NCI-H2196 (cell line): ENCODE data around the gene CDKL4.
"Not testable (repeated sequence)": the region's sequence is repeated elsewhere in the genome, so short reads cannot be mapped to it uniquely, and the experiment has no call there.

Experiments
- DNase-seq: peaks from one replicate; lab custom pipeline; 2025; ENCODE audit not compliant: unreplicated experiment; lab: John Stamatoyannopoulos, UW

The CDKL4 gene

DNA sequence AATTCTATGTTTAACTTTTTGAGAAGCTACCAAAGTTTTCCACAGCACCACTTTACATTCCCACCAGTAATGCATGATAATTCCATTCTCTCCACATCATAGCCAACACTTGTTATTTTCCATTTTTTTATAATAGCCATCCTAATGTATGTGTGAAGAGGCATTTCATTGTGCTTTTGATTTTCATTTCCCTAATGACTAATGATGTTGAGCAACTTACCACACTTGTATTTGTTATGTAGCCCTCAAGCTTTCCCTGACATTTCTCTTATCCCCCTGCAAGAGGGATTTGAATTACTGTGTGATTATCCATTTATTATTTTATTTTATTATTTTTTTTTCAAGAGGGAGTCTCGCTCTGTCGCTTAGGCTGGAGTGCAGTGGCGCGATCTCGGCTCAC is 99.4 kb downstream of the CDKL4 start:
- DNase-seq, result no peak

- no peak for DNase-seq
These were observed 100.7 kb downstream of the CDKL4 start for GRCh38 chr2:39142904-39143605.

DNA sequence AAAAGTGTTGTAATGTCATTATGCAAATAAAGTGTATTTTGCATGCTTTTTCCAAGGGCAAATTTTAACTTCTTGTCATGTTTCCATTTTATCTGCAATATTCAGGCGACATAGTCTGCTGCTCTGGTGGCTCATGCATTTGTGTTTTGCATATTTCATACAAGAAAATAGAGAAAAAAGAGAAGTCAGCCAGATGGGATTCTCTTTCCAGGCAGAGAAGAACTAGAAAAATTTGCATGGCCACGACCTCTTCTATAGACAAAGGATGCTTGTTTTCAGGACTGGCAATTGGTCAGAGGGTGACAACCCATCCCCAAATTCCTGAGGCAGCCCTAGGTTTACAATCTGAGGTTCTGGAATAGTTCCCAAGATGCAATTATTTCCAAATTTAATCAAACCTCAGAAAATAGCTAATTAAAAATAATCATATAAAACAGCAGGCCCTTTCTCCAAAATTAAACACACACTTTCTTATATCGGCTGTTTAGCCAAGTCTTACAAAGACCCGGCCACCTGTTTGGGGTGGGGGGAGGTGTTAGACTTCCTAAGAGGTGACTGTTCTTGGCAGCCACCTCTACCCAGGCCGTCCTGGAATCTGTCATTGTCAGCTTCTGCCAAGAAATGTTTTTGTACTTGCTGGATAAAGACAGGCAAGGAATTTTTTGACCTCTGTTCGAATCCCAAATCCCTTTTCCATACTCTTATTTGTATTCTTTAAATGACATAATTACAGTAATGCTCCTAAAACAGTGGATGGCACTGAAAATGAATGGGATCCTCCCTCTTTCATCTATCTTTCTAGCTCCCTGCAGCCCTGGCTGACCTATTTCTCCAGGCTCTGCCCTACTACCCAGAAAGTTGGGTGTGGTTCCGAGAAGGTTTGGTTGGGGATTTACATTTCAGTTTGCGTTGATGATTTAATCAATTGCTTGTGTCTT is 102.2 kb downstream of the CDKL4 start:
- no peak for DNase-seq

DNA sequence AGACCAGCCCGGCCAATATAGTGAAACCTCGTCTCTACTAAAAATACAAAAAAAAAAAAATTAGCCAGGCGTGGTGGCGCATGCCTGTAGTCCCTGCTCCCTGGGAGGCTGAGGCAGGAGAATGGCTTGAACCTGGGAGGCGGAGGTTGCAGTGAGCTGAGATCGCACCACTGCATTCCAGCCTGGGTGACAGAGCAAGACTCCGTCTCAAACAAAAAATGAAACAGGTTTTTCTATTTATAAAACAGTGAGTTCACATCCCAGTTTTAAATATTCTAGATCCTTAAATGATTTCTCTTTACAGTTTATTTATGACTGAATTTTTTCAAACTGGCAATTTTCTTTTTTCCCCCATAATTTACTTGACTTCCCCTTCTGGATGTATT is 102.8 kb downstream of the CDKL4 start:
- DNase-seq, result not testable (repeated sequence)

GRCh38 chr2:39140322-39140847 is 103.4 kb downstream of the CDKL4 start:
- DNase-seq, result no peak

GRCh38 chr2:39139511-39140237 is 104.1 kb downstream of the CDKL4 start:
- DNase-seq, result no peak

- no peak for DNase-seq
These were observed 104.9 kb downstream of the CDKL4 start for GRCh38 chr2:39138837-39139211.

DNA sequence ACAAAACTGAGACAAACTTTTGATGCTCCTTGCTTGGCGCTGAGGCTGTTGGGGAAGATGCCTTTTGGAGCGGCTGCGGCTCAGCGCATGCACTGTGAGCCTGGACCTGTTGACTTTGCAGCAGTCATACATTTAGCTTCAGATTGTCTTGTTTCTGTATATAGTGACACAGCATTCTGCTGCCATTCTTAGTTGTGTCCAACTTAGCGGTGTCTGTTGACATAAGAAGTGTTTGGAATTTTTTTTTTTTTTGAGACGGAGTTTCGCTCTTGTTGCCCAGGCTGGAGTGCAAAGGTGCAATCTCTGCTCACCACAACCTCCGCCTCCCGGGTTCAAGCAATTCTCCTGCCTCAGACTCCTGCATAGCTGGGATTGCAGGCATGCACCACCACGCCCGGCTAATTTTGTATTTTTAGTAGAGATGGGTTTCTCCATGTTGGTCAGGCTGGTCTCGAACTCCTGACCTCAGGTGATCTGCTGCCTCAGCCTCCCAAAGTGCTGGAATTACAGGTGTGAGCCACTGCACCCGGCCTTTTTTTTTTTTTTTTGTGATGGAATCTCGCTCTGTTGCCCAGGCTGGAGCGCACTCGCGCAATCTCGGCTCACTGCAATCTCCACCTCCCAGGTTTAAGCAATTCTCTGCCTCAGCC is 105.5 kb downstream of the CDKL4 start:
- not testable (repeated sequence) for DNase-seq

- DNase-seq, result no peak
These were observed 107.0 kb downstream of the CDKL4 start for GRCh38 chr2:39136799-39137198.

DNA sequence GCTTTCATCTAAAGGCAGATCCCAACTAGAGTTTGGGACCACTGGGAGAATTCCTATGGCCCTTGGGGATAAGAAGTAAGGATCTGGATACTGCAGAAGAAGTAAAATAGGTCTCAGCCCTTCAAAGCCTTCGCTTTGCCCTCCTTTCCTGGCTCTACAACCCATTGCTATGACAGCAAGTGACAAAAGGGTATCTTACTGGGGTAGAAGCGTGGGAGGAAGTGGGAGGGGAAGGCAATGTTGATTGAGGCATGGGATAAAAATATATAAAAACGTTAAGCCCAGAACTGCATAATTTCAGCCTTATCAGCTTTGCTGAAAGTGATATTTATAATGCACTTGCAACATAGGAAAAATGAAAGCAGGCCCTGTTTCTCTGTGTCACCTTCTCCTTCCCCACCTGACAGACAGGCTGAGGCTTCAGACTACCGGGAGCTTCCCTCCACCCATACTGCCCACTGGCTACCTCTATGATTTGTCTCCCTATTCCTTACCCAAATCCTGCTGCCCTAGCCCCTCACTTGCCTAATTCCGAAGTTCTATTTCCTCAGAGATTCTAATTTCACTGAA is 108.0 kb downstream of the CDKL4 start:
- no peak for DNase-seq

DNA sequence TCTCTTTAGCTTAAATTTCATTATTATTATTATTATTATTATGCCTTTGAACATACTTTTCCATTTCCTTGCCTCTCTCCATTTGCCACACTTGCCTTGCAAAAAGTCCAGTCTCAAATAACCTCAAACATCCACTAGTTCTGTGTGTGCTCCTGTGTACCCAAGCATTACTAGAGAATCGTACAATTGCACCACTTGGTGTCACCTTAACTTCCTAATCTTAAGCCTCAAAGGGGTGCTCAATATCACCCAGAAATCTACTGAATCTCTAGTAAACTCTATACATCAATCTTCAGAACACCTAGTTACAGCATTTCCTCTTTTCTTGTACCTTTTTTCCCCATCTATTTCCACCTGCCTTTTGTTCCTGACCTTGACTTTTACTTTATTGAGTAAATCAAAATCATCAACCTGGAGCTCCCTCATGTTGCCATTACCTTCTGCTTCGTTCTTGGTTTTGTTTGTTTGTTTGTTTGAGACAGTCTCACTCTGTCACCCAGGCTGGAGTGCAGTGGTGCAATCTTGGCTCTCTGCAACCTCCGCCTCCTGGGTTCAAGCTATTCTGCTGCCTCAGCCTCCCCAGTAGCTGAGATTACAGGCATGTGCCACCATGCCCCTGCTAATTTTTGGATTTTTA is 110.4 kb downstream of the CDKL4 start:
- no peak for DNase-seq

DNA sequence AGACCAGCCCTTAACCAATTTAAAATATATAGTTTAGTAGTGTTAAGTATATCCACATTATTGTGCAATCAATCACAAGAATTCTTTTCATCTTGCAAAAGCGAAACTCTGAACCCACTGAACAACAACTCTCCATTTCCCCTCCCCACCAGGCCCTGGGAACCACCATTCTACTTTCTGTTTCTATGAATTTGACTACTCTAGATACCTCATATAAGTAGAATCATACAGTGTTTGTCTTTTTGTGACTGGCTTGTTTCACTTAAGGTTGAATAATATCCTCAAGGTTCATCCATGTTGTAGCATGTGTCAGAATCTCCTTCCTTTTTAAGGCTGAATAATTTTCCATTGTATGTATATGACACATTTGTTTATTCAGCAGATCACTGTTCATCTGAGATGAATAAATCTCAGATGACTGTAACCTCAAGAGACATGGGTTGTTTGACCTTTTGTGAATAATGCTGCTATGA is 114.8 kb downstream of the CDKL4 start:
- DNase-seq, result no peak

GRCh38 chr2:39127973-39128372 is 115.8 kb downstream of the CDKL4 start:
- DNase-seq, result no peak
